HUES6 (cell line): ENCODE measurements around the gene CLDN19.

ENCODE experiments used
- H3K27ac ChIP-seq: 2 replicates; pipeline ENCODE4 v1.7.0; 2013; ENCODE audit warnings: low read depth, mild to moderate bottlenecking, low read length, inconsistent platforms
- H3K27me3 ChIP-seq: 2 replicates; pipeline ENCODE4 v1.6.1; 2013; ENCODE audit warnings: low read length; ENCODE audit not compliant: control insufficient read depth, insufficient read depth
- H3K36me3 ChIP-seq: 2 replicates; pipeline ENCODE4 v1.6.1; 2013; ENCODE audit warnings: low read length; ENCODE audit not compliant: control insufficient read depth, insufficient read depth
- H3K4me1 ChIP-seq: 2 replicates; pipeline ENCODE4 v1.6.1; 2013; ENCODE audit warnings: low read length; ENCODE audit not compliant: control insufficient read depth, insufficient read depth
- H3K4me3 ChIP-seq: 2 replicates; pipeline ENCODE4 v1.5.1; 2013; ENCODE audit warnings: low read depth, low read length
- H3K9ac ChIP-seq: one replicate; pipeline ENCODE4 v1.6.1; 2013; ENCODE audit warnings: mild to moderate bottlenecking, low read length
- H3K9me3 ChIP-seq: 2 replicates; pipeline ENCODE4 v1.6.1; 2013; ENCODE audit warnings: low read depth, low read length; ENCODE audit not compliant: control insufficient read depth, insufficient read depth

CLDN19 gene, protein sequence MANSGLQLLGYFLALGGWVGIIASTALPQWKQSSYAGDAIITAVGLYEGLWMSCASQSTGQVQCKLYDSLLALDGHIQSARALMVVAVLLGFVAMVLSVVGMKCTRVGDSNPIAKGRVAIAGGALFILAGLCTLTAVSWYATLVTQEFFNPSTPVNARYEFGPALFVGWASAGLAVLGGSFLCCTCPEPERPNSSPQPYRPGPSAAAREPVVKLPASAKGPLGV

DNA sequence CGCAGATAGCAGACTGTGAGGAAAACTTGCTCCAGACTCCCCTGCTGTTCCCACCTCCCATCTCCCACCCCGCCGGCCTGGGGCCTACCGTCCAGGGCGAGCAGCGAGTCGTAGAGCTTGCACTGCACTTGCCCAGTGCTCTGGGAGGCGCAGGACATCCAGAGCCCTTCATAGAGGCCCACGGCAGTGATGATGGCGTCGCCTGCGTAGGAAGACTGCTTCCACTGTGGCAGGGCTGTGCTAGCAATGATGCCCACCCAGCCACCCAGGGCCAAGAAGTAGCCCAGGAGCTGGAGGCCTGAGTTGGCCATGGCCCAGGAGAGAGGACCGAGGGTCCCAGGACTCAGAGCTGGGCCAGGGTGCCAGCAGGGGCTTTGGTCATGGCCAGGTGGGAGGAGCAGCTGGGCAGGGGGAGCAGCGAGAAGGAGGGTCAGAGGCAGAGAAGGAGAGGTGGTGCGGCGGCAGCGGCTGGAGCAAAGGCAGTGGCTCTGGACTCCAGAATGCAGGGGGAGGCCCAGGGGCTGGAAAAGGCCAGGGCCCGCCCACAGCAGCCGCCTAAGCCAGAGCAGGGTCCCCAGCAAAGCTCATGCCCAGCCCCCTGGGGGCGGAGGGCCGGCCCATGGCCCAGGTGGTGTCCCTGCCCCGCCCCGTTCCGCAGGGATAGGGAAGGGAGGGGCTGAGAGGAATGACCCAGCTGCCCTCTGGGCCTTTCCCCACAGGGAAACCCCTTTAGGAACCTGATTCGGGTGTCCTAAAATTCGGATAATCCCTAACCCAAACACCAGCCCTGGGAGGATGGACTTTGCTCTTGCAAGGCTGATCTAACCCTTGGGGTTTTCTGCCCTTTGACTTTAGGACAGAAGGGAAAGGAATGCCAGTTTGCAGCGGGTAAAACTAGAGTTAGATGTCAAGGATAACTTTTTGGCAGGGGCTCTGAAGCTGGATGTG is at the start of gene CLDN19:
Gene CLDN19, minus strand, starts transcription at position 484 of the 948 bp plus-strand sequence. Its CDS starts 173 bp downstream, at position 311.
- Histone ChIP-seq H3K4me3 (peak within 1 kb of the TSS; percentile 58), H3K9me3 (no peaks in the 10 kb centered on the region), H3K9ac (peak within 1 kb of the TSS; percentile 56), H3K27me3 (no peaks in the 10 kb centered on the region), H3K27ac (peak within 1 kb of the TSS; percentile 17; the same call in 1 of the 2 replicates), H3K36me3 (no peaks in the 10 kb centered on the region), H3K4me1 (peaks cover 43% of the 10 kb centered on the region)

DNA sequence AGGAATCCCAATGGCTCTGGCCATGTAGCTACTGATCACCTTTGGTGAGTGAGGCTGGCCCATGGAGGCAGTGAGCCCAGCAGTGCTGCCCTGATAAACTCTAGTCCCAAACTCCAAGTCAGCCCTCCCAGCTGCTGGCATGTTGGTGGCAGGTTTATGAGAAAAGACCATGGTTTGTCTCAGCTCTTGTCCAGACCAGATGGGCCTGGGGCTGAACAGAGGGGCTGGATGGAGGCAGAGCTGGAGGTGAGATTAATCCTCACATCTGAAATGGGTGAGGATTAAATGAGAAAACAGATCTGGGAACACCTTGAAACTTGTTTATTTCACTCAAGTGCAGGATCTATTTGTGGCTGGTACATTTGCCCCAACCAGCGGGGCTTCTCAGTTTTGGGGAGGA is 48.0 kb upstream of the CLDN19 start:
- H3K27ac ChIP-seq, result no peak overlapping the region
- H3K27me3 ChIP-seq, result no peaks in the 10 kb centered on the region
- no peaks in the 10 kb centered on the region for H3K9me3 ChIP-seq
- H3K4me1 ChIP-seq, result no peaks in the 10 kb centered on the region
- no peak overlapping the region for H3K9ac ChIP-seq
- peaks cover 5% of the 10 kb centered on the region for H3K36me3 ChIP-seq
- H3K4me3 ChIP-seq, result no peak overlapping the region

DNA sequence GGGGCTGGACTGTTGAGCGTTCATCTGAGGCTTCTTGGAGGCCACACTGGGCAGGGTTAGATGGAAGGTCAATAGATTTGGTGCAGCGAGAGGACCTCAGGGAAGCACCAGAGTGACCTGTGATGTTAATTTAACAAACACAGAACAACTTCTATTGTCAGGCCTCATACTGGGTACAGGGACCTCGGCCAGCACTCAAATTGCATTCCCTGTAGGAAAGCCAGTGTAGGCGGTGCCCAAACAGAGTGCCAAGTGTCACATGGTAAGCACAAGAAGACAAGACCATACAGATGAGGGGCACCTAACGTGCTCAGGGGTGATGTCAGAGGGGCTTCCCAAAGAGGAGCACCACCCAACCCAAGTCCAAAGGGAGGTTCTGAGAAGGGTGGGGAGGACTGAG is 46.1 kb upstream of the CLDN19 start:
- Histone ChIP-seq H3K4me1 (no peaks in the 10 kb centered on the region), H3K27me3 (no peaks in the 10 kb centered on the region), H3K27ac (no peak overlapping the region), H3K36me3 (peaks cover 19% of the 10 kb centered on the region), H3K4me3 (no peak overlapping the region), H3K9me3 (no peaks in the 10 kb centered on the region), H3K9ac (no peak overlapping the region)

DNA sequence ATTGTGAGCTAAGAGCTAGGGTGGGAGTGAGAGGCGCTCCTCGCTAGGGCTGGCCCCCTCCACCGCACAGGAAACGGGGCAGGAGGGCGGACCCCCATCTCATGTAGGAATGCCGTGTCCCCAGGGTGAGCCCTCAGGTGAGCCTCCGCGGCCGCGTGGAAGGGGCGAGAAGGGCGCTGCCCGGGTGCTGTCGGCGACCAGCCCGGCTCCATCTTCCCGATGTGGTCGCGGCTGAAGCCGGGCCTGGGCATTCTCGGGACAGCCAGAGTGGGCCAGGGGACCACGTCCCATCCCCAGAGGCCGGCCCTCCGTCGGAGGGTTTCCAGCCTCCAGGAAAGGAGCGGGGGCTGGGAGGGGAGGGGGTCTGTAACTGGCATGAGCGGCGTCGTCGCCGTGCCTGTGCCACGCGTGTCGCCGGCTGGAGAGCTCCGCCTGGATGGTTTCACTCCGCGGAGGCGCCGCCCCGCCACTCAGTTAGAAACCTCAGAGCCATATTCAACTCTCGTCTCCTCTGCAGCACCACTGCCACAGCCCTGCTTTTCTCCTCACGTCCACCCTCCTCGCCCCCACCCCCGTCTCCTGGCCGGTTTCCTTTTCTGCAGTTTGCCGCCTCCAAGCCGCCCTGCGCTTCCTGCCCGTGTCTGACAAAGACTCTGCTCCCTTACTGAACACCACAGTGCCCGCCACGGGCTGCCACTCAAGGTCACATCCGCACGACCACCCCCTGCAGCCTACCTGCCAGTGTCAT is 45.1 kb upstream of the CLDN19 start, which contains the start of gene TMEM269:
Gene TMEM269, plus strand, starts transcription at position 46 of the 748 bp plus-strand sequence. CDS start 4,903 bp downstream, outside the sequence.
- Histone ChIP-seq H3K4me3 (no peak within 1 kb of the TSS), H3K36me3 (peaks cover 29% of the 10 kb centered on the region), H3K4me1 (no peaks in the 10 kb centered on the region), H3K27ac (no peak within 1 kb of the TSS), H3K9ac (no peak within 1 kb of the TSS), H3K9me3 (no peaks in the 10 kb centered on the region), H3K27me3 (no peaks in the 10 kb centered on the region)

DNA sequence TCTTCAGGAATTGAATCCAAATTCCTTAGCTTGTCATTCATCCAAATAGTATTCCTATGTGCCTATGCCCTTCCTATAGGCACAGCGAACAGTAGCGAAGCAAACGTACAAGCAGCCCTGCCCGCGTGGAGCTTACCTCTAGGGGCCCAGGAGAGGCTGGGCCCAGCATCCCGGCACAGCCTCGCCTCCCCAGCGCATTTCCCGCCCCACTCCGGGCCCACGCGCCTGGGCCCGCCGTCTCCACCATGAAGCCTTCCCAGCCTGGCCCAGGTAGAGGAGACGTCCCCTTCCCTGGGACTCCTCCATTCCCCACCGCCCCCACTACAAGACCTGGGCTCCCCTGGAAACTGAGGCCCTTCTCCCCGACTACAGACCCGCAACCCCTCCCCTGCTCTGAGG is 44.5 kb upstream of the CLDN19 start:
- no peak overlapping the region for H3K4me3 ChIP-seq
- H3K27ac ChIP-seq, result no peak overlapping the region
- no peaks in the 10 kb centered on the region for H3K27me3 ChIP-seq
- H3K9me3 ChIP-seq, result no peaks in the 10 kb centered on the region
- H3K36me3 ChIP-seq, result peaks cover 34% of the 10 kb centered on the region
- H3K4me1 ChIP-seq, result no peaks in the 10 kb centered on the region
- no peak overlapping the region for H3K9ac ChIP-seq

DNA sequence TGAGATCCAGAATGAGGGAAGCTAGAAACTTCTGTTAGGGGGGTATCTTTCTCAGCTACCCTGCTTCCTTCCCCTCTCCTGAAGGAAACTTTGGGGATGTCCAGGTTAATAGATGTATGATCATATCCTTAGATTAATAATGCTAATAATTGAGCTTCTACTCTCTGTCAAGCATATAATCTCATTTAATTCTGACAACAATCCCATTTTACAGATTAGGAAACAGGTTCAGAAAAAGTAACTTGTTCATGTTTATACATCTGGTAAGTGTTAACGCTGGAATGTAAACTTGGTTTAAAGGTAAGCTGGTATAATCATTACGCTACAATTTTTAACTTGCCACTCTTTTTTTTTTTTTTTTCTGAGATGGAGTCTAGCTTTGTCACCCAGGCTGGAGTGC is 43.1 kb upstream of the CLDN19 start:
- H3K27me3 ChIP-seq, result no peaks in the 10 kb centered on the region
- H3K9me3 ChIP-seq, result no peaks in the 10 kb centered on the region
- no peaks in the 10 kb centered on the region for H3K4me1 ChIP-seq
- H3K9ac ChIP-seq, result no peak overlapping the region
- H3K36me3 ChIP-seq, result peaks cover 47% of the 10 kb centered on the region
- no peak overlapping the region for H3K4me3 ChIP-seq
- H3K27ac ChIP-seq, result no peak overlapping the region

DNA sequence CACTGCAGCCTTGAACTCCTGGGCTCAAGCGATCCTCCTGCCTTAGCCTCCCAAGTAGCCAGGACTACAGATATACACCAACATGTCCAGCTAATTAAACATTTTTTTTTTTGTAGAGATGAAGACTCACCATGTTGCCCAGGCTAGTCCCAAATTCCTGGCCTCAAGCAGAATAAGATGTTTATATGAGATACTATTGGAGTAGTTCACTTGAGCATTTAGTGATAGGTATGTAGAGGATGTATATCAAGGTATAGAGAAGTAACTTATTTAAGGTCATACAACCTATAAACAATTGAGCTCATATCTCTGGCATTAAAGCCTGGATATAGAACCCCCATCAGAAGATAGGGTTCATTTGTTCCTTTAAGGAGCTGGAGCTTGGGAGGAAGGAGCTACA is 40.1 kb upstream of the CLDN19 start:
- Histone ChIP-seq H3K36me3 (peaks cover 72% of the 10 kb centered on the region), H3K4me3 (no peak overlapping the region), H3K9me3 (no peaks in the 10 kb centered on the region), H3K27me3 (no peaks in the 10 kb centered on the region), H3K9ac (no peak overlapping the region), H3K27ac (no peak overlapping the region), H3K4me1 (no peaks in the 10 kb centered on the region)

DNA sequence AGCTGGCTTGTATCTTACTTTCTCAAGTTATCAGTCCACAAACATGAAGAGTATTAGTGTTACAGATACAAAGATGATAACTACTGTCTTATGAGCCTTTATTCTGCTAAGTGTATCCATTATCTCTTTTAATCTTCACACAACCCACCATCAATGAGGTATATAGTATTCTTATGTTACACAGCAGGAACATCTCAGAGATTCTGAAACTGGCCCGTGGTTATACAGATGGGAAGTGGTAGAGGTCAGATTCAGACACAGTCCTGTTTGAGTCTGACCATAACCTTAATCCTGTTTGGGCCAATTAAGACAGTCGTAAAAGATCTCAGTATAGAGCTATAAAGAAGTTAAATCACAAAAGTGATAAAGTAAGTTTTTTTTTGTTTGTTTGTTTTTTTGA is 39.7 kb upstream of the CLDN19 start:
- H3K36me3 ChIP-seq, result peaks cover 77% of the 10 kb centered on the region
- H3K9ac ChIP-seq, result no peak overlapping the region
- H3K27ac ChIP-seq, result no peak overlapping the region
- no peaks in the 10 kb centered on the region for H3K4me1 ChIP-seq
- H3K4me3 ChIP-seq, result no peak overlapping the region
- H3K27me3 ChIP-seq, result no peaks in the 10 kb centered on the region
- H3K9me3 ChIP-seq, result no peaks in the 10 kb centered on the region

DNA sequence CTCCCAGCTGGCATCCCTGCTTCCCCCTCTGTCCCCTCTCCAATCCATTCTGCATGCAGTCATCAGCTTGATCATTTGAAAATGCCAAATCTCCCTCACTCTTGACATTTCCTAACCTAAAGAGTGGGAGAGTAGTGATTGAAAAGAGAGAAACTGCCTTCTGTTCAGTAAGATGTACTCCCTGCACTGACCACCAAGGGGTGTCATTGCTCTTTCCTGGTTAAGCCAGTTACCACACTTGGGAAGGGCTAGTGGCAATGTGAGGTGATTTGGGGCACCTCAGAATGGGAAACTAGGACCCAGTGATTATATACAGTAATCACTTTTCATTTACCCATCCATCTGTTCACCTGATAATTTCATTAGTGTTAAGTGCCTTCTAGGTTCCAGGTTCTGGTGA is 37.8 kb upstream of the CLDN19 start:
- no peaks in the 10 kb centered on the region for H3K27me3 ChIP-seq
- no peak overlapping the region for H3K27ac ChIP-seq
- no peaks in the 10 kb centered on the region for H3K9me3 ChIP-seq
- H3K4me1 ChIP-seq, result no peaks in the 10 kb centered on the region
- no peak overlapping the region for H3K4me3 ChIP-seq
- H3K9ac ChIP-seq, result no peak overlapping the region
- H3K36me3 ChIP-seq, result peaks cover 83% of the 10 kb centered on the region

DNA sequence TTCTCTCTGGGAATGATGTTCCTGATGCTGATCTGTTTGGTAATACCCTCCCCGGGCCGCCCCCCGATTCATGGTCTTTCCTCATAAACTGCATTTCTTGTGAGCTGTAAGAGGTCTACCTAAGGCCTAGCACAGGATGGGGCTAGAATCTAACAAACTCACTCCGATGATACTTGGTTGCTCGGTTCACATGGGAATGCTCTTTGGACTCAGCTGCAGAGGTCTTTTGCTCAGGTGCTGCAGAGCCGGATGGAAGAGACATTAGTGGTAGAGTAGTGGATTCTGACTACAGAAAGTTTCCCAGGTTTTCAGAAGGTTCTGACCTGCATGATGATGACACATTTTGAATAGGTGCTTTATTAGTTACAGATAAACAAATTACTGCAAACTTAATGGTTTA is 36.5 kb upstream of the CLDN19 start:
- Histone ChIP-seq H3K4me3 (no peak overlapping the region), H3K36me3 (peaks cover 76% of the 10 kb centered on the region), H3K9me3 (no peaks in the 10 kb centered on the region), H3K27ac (no peak overlapping the region), H3K9ac (no peak overlapping the region), H3K27me3 (no peaks in the 10 kb centered on the region), H3K4me1 (no peaks in the 10 kb centered on the region)
